ENCODE measurements around the gene HNRNPC.
"Not testable (repeated sequence)": the region's sequence is repeated elsewhere in the genome, so short reads cannot be mapped to it uniquely, and the experiment has no call there.

Gene HNRNPC

DNA sequence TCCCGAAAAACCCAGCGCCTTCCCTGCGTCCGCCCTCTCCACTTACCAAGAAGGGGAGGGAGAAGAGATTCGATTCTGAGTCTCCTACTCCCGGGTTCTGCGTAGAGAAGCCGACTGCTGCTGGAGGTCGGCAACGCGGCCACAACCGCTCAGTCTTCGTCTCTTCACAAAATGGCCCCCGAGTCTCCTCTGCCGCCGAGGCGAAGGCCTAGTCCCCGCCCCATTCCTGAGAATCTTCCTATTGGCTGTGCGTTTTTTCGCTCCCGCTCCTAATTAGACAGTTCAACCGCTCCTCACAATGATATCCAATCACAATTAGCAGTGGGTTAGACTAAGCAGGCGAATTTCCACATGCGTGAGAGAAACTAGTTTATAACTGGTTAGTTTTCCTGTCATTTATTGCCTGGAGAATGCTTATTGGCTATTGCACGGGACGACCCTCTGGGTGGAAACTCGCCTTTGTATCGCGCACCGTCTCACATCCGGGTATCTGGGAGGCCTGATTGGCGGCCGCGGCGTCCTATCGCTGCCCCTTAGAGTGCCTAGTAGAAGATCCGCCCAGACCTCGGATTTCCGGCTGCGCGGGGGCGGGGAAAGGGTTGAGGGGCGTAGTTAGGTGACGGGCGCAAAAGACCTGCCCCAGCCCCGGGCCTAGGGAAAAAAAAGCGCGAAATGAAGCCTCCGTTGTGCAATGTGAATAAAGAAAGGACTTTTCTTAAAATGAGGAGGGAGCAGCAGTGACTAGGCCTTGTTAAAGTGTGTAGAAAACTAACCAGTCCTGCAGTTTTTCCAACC lies at the start of gene HNRNPC:
Gene HNRNPC (minus strand): TSS at position 191 of the 795 bp plus-strand sequence. CDS start 35,249 bp downstream, outside the sequence.
- peak; percentile 99 for DNase-seq

DNA sequence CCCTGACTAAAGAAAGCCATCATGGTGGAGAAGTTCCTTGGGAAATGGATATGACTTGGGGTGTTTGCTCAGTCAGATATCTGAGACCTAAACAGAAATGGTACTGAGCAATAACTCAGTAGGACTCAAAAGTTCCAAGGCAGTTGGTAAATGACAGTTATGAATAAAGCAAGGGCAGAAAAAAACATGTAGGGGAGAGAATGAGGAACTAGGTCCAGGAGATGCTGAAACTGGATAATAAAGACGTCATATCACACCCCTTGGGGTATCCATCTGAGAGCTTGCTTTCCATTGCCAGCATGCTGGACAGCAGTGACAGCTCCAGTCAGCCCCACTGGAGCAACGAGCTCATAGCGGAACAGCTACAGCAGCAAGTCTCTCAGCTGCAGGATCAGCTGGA lies 48.2 kb upstream of the HNRNPC start:
- peak; percentile 82 for DNase-seq

DNA sequence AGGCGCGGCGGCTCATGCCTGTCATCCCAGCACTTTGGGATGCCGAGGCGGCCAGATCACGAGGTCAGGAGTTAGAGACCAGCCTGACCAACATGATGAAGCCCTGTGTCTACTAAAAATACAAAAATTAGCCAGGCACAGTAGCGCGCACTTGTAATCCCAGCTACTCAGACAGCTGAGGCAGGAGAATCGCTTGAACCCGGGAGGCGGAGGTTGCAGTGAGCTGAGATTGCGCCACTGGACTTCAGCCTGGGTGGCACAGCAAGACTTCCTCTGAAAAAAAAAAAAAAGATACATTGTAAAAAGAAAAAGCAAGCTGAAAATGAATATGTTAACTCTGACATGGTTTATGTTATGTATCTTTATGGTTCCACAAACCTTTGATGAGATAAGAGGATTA lies 44.3 kb upstream of the HNRNPC start:
- DNase-seq, result no peak

DNA sequence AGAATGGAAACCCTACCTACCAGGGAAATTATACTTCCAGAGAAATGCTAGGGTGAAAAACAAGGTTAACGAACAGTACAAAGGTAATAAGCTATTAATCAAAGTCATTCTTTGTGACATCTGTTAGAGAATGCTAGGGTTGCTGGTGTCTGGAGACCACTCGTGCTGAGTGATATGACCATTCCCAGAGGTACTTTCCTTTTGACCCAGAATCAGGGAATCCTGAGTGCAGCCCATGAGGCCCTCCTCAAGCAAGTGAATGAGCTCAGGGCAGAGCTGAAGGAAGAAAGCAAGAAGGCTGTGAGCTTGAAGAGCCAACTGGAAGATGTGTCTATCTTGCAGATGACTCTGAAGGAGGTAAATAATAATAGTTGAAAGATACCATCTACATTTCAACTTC lies 42.4 kb upstream of the HNRNPC start:
- DNase-seq, result no peak

DNA sequence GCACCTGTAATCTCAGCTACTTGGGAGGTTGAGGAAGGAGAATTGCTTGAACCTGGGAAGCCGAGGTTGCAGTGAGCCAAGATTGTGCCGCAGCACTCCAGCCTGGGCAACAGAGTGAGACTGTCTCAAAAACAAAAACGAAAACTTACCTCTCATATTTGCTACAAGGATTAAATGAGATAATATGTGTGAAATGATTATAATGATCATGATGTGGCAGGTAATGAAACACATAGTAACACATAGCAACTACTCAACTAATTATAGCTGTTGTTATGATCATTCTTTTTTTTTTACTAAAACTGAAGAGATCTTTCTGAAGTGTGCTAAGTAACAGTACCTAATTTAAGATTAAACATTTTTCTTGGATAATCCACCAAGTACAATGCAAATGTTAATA lies 40.7 kb upstream of the HNRNPC start:
- no peak for DNase-seq

DNA sequence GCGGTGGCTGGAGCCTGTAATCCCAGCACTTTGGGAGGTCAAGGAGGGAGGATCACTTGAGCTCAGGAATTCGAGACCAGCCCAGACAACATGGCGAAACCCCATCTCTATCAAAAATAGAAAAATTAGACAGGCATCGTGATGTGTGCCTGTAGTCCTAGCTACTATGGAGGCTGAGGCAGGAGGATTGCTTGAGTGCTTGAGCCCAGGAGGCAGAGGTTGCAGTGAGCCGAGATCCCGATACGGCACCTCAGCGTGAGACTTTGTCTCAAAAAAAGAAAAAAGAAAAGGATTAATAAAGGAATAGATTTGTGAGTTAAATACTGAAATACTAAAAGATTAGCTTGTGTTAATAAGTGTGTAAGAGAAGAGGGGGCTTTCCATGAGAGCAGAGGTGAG lies 40.0 kb upstream of the HNRNPC start:
- DNase-seq, result no peak

DNA sequence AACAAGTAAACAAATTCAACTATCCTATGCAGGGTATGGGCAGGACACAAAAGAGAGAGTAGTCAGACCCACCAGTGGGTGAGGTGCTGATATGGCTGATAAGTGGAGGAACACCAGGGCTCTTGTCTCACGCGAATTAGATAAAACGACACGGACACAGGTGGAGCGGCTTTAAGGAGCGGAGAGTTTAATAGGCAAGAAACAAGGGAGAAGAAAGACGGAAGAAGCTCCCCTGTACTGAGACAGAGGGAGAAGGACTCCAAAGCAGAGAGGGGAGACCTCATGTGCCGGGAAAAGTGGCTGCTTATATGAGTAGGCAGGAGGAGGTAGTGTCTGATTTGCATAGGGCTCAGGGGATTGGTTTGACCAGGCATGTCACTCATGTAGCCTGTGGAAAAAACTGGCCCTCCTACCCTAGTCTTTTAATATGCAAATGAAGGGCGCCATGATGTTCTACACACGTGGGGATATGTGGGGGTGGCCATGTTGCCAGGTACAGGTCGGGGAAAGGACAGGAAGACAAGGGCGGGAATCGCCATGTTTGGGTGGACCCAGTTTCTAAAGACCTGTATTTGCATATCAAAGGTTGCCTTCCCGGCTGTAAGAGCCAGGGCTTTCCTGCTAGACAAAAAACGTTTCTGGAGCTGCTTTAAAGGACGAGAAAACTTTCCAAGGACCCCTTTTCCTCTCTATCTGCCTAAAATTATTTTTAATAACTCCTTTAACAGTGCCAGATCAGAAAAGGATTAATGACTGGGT lies 39.4 kb upstream of the HNRNPC start:
- peak; percentile 71 for DNase-seq

DNA sequence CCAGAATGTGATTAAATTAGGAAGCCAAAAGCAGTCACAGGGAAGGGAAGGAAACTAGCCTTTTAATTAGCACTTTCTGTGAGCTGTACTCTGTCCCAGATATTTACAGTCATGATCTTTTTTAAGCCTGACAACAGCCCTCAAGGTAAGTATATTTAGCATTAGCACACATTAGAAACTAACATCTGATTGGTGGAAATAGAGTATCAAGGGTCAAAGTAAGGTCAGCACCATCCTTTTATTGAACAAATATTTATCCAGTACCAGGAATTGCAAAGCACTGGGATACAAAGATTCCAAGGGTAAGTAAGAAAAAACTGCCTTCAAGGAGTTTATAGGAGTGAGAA lies 38.9 kb upstream of the HNRNPC start:
- DNase-seq, result no peak

DNA sequence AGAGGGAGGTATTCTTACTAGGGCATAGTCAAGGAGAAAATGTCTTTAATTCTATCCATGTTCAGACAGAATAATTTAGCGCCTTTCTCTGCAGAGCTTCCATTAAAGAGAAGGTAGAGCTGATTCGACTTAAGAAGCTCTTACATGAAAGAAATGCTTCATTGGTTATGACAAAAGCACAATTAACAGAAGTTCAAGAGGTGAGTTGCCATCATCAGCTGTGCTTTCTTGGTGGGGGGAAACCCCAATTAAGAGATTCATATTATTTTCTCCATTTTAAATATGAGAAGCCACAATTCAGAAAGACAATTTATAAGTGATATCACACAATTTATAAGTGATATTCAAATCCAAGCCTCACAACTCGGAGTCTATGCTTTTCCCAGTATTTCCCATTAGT lies 38.4 kb upstream of the HNRNPC start:
- DNase-seq, result no peak

DNA sequence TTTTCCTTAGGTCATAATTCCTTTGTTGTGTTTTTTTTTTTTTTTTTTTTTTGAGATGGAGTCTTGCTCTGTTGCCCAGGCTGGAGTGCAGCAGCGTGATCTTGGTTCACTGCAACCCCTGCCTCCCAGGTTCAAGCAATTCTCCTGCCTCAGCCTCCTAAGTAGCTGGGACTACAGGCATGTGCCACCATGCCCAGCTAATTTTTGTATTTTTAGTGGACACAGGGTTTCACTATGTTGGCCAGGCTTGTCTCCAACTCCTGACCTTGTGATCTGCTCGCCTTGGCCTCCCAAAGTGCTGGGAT lies 33.5 kb upstream of the HNRNPC start:
- DNase-seq, result not testable (repeated sequence)

DNA sequence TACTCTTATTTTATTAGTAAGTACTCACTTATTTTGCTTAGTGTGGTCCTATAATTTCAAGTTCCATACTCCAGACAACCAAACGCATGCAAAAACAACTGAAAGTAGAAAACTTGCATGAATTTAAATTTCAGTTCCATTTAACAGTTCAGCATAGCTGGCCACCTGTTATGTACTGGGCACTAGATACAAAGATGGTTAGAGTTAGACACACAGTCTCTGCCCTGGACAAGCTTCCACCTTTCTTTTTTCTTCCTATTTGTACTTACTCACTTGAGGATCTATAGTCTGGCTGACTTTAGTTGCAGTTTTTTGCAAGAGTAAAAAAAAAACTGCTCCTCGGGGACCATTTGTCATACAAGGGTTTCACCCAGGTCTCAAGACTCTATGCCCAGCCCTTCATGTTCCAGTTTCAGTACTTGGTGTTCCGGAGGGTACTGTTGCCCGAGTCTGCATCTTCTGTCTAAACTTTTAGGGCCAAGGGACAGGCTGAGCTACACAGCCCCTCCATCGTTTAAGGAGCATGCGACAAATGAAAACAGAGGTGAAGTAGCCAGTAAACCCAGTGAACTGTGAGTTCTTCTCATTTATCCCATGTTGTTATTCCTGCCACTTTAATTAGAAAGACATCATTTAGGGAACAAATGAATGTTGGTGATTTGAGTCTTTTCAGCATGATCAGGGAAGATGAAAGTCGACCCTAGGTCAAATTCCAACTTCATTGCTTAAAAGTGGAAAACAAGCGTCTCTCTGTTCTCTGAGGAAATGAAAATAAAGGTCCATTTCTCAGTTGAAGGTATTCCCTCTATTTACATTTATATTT lies 33.0 kb upstream of the HNRNPC start:
- no peak for DNase-seq

DNA sequence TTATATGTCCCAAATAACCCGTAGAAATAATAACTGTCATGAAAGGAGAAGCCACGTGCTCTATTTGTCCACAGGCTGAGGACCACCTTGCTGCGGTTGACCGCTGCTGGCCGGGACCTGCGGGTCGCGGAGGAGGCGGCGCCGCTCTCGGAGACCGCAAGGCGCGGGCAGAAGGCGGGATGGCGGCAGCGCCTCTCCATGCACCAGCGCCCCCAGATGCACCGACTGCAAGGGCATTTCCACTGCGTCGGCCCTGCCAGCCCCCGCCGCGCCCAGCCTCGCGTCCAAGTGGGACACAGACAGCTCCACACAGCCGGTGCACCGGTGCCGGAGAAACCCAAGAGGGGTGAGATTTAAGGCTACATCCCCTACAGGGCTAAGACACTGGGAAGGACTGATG lies 31.6 kb upstream of the HNRNPC start:
- no peak for DNase-seq

DNA sequence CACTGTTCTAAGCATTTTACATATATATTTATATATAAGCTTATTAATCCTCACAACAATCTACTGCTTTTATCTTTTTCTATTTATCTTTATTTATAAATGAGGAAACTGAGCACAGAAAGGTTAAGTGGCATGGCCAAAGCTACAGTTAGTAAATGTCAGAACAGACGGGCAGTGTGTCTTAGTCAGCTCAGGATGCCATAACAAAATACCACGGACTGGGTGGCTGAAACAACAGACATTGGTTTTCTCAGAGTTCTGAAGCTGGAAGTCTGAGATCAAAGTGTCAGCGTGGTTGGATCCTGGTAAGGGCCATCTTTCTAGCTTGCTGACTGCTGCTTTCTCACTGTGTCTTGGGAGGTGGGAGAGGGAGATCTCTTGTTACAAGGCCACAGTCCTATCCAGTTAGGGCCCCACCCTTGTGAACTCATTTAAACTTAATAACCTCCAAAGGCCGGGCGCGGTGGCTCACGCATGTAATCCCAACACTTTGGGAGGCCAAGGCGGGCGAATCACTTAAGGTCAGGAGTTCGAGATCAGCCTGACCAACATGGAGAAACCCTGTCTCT lies 30.4 kb upstream of the HNRNPC start:
- DNase-seq, result no peak

DNA sequence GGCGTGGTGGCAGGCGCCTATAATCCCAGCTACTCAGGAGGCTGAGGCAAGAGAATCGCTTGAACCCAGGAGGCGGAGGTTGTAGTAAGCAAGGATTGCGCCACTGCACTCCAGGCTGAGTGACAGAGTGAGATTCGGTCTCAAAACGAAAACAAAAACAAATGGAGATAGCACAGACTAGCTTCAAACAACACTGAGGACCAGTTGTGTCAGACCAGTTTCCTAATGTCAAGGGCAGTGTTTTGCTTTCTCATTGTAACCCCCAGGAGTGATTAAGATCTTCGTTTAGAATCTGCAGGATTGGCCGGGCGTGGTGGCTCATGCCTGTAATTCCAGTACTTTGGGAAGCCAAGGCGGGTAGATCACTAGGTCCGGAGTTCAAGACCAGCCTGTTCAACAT lies 29.1 kb upstream of the HNRNPC start:
- DNase-seq, result peak; percentile 27

DNA sequence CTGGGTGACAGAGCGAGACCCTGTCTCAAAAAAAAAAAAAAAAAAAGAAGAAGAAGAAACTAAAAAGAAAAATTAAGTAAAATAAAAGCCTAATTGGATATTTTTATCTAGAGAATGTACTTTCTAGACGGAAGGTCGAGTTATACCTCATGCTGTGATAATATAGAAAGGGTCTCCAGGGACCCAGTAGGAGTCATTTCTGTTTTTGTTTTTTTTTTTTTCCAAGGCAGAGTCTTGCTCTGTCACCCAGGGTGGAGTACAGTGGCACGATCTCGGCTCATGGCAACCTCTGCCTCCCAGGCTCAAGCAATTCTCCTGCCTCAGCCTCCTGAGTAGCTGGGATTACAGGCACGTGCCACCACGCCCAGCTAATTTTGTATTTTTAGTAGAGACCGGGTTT lies 24.8 kb upstream of the HNRNPC start:
- not testable (repeated sequence) for DNase-seq

DNA sequence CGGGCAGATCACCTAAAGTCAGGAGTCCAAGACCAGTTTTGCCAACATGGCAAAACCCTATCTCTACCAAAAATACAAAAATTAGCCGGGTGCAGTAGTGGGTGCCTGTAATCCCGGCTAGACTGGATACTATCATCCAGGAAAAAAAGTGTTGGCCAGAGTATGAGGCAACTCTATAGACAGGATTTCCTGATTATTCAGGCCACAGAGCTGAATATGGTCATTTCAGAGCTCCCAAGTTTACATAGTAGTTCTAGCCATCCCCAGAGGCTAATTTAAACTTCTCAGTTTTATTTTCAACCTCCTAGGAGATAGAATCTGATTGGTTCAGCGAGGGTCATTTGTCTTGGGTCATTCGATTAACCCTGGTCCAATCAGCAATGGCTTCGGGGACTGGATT lies 17.9 kb upstream of the HNRNPC start:
- no peak for DNase-seq

DNA sequence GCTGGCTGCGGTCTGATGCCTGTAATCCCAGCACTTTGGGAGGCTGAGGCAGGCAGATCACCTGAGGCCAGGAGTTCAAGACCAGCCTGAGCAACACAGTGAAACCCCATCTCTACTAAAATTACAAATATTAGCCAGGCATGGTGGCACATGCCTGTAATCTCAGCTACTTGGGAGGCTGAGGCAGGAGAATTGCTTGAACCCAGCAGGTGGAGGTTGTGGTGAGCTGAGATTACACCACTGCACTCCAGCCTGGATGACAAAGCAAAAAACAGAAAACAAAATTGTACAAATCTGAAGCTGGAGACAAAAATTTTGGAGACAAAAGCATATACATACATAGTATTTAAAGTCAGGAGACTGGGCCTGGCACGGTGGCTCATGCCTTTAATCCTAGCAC lies 17.3 kb upstream of the HNRNPC start:
- not testable (repeated sequence) for DNase-seq

DNA sequence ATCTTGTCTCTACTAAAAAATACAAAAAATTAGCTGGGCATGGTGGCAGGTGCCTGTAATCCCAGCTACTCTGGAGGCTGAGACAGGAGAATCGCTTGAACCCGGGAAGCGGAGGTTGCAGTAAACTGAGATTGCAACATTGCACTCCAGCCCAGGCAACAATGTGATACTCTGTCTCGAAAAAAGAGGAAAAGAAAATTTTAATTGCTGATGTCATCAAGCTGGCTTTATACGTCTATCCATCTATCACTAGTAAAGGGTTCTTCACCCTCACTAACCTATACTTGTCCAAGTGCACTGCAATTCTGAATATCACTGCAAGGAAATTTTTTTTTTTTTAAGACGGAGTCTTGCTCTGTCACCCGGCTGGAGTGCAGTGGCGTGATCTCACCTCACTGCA lies 12.7 kb upstream of the HNRNPC start:
- peak; percentile 51 for DNase-seq

DNA sequence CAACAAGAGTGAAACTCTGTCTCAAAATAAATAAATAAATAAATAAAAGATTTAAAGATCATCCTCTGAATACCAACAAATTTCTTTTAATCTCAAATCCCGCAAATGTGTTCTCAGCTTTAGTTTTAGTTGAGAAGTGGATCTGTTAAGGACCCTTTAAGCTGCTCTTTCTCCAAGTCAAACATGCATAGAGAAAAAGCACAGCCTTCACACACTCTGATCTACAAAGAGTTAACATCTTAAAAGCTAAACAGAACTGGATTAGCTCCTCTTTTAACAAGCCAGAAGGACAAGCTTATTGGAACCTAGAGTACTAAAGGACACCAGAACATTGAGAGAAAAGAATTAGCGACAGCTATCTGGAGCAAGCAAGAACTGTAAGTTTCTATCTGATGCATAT lies 10.5 kb upstream of the HNRNPC start, which contains the start of gene RPGRIP1:
Gene RPGRIP1 (plus strand): TSS at position 301 of the 400 bp plus-strand sequence. CDS start 7,894 bp downstream, outside the sequence.
- DNase-seq, result no peak

DNA sequence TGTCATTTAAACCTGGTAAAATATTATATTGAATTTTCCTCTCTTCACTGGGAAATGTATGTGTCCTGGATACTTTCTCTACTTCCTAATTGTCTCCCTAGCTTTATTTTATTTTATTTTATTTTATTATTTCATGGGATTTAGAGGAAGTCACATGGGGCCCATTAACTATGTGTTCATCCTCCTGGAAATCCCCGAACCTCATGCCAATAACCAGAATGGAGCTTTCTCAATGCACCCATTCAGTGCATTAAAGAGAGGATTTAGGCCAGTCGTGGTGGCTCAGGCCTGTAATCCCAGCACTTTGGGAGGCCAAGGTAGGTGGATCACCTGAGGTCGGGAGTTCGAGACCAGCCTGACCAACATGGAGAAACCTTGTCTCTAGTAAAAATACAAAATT lies 9.4 kb upstream of the HNRNPC start:
- DNase-seq, result peak; percentile 72

DNA sequence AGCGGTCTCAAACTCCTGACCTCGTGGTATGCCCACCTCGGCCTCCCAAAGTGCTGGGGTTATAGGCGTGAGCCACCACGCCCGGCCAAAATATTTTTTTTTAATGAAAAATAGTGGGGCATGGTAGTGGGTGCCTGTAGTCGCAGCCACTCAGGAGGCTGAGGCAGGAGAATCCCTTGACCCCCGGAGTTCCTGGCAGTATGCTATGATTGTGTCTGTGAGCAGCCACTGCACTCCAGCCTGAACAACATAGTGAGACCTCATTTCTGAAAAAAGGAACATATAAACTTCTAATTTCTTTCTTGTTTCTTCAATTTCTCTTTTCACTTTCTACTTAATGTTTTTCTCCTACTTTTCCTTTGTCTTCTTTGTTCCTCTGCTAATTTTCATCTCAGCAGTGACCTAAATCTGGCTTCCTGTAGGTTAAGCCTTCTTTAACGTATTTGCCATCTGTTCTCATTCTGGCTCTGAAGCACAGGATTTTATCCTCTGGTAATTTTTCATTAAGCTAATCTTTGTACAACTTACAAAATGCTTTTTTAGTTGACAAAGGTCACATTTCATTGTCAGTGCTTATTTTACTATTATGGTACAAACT lies 6.1 kb upstream of the HNRNPC start:
- DNase-seq, result no peak

DNA sequence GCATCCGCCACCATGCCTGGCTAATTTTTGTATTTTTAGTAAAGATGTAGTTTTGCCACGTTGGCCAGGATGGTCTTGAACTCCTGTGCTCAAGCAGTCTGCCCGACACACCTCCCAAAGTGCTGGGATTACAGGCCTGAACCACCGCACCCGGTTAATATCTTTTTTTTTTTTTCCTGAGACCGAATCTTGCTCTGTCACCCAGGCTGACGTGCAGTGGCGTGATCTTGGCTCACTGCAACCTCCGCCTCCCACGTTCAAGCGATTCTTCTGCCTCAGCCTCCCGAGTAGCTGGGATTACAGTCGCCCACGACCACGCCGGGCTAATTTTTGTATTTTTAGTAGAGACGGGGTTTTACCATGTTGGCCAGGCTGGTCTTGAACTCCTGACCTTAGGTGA lies 3.4 kb upstream of the HNRNPC start:
- DNase-seq, result not testable (repeated sequence)
